Stimulated activated CD4-positive, alpha-beta T cell treated with anti-CD3 and anti-CD28 coated beads, Interleukin-2, amount 100 ng/mL, for 4 hours (primary cell): ENCODE data around the gene DUOX2.
"Not testable (repeated sequence)": the region's sequence is repeated elsewhere in the genome, so short reads cannot be mapped to it uniquely, and the experiment has no call there.

Experiments used
- DNase-seq: peaks from one replicate; pipeline ENCODE4 v3.0.0-alpha.2; 2020; ENCODE audit warnings: low read depth

The DUOX2 gene

DNA sequence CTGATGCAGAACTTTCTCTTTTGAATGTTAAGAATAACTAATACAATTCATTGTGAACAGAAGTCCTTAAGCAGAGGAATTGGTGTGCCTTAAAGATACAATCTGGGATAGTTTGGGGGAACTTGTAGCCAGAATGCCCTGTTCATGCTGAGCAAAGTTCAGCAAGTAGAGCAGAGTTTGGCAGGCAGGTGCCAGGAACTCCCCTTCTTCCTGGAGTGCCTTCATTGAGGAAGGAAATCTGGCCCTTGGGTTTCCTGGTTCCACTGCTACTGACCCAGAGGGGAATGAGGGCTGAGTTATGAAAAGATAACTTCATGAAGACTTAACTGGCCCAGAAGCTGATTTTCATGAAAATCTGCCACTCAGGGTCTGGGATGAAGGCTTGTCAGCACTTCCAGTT, 40.4 kb downstream of the DUOX2 start:
- not testable (repeated sequence) for DNase-seq

DNA sequence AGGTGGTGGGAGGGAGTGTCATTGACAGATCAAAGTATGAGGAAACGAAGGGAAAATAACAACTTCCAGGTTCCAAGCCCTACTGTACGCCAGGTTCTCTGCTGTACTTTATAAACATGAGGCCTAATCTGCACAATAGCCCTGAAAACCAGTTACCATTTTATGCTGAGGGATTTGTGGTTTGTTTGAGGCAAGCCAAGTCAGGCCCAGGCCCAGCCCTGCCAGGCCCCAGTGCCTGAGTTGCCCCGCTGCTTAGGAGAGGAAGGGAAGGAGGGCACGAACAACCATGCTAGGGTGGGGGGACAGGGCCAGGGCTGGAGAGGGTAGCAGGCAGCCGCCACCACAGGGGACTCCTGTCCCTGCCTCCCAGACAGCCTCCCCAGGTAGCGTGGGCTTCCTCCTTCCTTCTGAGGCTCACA, 44.0 kb downstream of the DUOX2 start:
- not testable (repeated sequence) for DNase-seq

DNA sequence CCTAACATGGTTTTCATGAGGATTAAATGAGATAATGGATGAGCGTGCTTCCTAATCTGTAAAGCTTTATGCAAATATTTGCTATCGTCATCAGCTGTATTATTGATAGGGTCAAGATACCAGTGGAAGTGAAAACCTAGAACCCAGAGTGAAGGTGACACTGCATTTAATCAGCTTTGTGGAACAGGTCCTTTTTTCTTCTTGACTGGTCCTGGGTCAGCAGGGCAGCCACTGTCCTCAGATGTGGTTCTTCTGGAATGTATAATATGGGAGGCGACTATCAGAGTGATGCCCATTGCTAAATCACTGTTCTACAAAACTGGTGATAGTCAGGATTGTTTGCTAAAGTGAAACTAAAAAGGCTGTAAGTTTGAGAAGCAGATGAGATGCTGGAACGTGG, 49.6 kb downstream of the DUOX2 start:
- DNase-seq: no peak

DNA sequence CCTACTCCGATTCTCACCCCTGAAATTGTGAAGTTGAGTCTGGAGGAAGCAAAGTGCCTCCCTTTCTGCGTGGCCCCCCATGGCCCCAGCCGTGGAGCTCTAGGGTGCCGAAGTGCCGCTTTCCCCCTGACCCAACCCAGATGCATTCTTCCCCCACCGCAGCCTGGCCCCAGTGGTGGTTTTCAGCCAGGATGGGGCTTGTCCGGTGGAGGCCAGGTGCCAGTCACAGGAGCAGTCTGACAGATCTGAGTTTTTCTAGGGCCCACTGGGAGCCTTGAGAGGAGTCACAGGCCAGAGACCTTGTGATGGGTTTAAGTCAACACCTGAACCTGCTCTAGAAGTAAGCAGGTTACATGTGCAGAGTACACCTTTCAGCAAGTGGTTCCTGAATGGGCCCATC, 51.7 kb downstream of the DUOX2 start:
- not testable (repeated sequence) for DNase-seq

DNA sequence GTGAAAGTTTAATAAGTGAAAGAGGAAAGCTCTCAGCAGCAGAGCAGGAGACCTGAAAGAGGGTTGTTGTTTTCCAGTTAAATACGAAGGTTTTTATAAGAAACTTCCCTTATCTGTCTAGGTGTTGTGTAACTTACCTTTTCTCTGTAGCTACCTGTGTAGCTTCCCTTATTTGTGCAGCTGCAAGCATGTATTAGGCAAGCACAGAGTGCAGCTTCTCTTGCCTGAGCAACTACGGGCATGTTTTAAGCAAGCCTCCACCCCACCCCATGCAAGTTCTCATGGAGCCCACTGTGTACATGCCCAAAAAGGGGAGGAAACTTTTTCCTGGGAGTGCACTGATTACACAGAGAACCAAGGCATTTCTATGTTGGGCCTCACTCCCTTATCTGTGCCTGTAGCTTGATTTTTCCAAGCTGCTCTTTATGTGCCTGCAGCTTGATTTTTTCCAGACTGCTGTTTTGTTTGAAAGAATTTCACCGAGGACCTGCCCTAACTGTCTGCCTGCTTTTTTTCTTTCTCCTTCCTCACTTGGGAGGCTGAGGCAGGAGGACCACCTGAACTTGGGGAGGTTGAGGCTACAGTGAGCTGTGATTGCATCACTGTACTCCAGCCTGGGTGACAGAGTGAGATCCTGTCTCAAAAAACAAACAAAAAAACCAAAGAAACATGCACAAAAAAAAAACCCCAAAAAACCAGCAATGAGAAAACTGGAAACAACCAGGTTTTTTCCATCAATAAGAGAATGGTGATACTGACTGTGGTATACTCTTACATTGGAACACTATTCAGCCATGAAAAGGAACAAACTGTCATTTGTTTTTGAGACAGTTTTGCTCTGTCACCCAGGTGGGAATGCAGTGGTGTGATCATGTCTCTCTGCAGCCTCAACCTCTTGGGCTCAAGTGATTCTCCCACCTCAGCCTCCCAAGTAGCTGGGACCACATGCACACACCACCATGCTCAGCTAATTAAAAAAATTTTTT, 55.0 kb downstream of the DUOX2 start:
- not testable (repeated sequence) for DNase-seq

DNA sequence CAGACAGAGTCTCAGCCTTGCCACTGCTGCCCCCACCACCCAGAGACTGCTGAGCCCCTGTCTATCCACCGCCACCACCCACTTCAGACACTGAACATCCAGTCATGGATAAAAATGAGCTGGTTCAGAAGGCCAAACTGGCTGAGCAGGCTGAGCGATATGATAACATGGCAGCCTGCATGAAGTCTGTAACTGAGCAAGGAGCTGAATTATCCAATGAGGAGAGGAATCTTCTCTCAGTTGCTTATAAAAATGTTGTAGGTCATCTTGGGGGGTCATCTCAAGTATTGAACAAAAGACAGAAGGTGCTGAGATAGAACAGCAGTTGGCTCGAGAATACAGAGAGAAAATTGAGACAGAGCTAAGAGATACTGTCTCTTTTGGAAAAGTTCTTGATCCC, 61.3 kb downstream of the DUOX2 start:
- DNase-seq: not testable (repeated sequence)

DNA sequence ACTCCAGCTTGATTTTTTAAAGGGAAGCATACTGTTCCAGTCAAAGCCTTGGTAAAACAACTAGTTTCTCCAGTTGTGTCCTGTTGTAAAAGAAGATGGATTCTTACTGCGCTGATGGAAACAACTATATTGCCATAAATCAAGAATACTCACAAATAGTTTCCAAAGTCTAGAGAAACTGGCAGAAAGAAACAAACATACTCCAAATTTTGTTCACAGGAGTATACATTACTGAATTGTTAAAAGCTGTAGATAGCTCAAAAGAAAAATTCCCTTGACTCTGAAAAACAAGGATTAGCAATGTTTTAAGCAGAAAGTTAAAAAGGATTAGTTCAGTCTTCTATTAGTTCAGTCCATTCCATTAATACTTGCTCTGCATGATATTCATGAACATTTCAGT, 63.4 kb downstream of the DUOX2 start:
- DNase-seq: no peak

DNA sequence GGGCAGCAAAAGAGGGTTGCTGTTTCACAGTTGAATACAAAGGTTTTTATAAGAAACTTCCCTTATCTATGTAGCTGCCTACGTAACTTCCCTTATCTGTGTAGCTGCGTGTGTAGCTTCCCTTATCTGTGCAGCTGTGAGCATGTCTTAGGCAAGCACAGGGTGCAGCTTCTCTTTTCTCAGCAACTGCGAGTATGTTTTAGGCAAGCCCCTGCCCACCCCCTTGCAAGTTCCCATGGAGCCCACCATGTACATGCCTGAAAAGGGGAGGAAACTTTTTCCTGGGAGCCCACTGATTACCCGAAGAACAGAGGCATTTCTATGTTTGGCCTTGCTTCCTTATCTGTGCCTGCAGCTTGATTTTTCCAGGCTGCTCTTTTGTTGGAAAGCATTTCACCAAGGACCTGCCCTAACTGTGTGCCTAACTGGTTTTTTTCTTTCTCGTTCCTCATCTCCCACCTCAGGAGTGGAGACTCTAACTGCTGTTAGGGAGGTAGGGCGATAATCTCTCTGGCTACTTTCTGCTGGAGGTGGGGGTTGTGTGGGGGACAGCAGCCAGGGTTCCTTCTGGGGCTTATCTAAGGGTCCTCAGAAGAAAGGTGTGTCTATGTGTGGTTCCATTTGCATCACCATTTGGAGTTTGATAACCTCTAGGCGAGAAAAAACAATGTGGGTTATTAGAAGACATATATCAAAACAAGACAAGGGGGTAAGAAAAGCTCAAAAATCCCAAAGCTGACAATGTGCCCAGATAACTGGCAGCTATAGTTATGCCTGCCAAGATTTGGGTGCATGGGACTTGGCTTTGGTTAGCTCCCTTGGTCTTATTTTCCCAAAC, 65.0 kb downstream of the DUOX2 start:
- no peak for DNase-seq

DNA sequence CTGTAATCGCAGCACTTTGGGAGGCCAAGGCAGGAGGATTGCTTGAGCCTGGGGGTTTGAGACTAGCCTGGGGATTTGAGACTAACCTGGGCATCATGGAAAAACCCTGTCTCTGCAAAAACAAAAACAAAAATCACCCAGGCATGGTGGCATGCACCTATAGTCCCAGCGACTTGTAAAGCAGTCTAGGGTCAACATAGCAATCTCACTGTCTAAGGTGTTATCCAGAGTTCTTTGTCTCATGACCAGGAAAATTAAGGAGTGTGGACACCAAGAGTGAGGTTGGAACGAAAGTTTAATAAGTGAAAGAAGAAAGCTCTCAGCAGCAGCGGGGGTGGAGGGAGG, 65.6 kb downstream of the DUOX2 start:
- not testable (repeated sequence) for DNase-seq

DNA sequence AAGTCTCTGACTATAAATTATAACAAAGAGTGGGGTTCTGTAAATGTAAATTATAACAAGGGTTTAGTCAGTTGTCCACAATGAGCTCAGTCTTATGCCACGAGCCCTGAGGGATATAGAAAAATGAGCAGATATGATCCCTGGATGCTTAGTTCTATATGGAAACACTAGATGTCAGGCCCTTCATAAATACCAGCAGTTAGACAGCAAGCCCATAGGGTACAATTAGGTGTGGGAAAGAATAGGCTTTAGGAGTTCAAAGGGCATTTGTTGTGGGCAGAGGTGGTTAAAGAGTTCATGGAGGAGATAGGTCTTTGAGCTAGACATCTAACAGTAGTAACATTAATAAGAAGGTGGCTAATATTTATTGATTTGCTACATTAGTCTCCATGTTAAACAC, 69.7 kb downstream of the DUOX2 start:
- DNase-seq: not testable (repeated sequence)

DNA sequence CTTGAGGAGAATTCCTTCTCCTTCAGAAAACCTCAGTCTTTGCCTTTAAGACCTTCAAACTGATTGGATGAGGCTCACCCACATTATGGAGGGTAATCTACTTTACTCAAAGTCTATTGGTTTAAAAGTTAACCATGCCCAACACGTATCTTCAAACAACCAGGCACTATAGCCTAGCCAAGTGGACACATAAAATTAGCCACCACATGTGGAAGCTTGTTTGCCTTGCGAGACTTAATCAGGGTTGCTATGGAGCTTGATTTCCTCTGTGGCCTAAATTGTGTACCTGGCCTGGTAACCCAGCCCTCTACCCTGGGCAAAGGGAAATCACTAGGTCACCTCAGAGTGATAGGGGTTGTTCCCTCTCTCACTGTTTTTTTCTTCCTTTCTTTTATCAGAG, 71.1 kb downstream of the DUOX2 start:
- DNase-seq: not testable (repeated sequence)
